Endothelial cell (in vitro differentiated cells): Measurements from ENCODE around the gene POLD2. TPM values are rescaled to one million over a fixed set of nuclear protein-coding genes. Genes with fewer than 3 reads are reported as not detected.

ENCODE experiments used
- DNase-seq: peaks from one replicate; pipeline ENCODE4 v3.0.0; 2021; ENCODE audit warnings: low spot score
- H3K27ac Mint-ChIP-seq: one replicate; pipeline ENCODE4 v1.8.0; 2021; ENCODE audit warnings: mixed read lengths, inconsistent platforms; ENCODE audit not compliant: unreplicated experiment
- H3K27me3 Mint-ChIP-seq: one replicate; pipeline ENCODE4 v1.8.0; 2021; ENCODE audit warnings: mild to moderate bottlenecking, moderate library complexity, mixed read lengths, inconsistent platforms; ENCODE audit not compliant: unreplicated experiment
- H3K36me3 Mint-ChIP-seq: one replicate; pipeline ENCODE4 v1.8.0; 2021; ENCODE audit warnings: mild to moderate bottlenecking, low read depth, mixed read lengths, inconsistent platforms; ENCODE audit not compliant: unreplicated experiment
- H3K4me1 Mint-ChIP-seq: one replicate; pipeline ENCODE4 v1.8.0; 2021; ENCODE audit warnings: mild to moderate bottlenecking, mixed read lengths, inconsistent platforms; ENCODE audit not compliant: unreplicated experiment
- H3K4me3 Mint-ChIP-seq: one replicate; pipeline ENCODE4 v1.8.0; 2021; ENCODE audit warnings: mild to moderate bottlenecking, mixed read lengths, inconsistent platforms; ENCODE audit not compliant: unreplicated experiment
- H3K9me3 Mint-ChIP-seq: one replicate; pipeline ENCODE4 v1.8.0; 2021; ENCODE audit warnings: mixed read lengths, inconsistent platforms; ENCODE audit not compliant: unreplicated experiment
- CTCF ChIP-seq: fragments of 200-600 bp; sonication (generic); IDR thresholded peaks from one replicate; pipeline ENCODE4 v1.5.0; 2021; ENCODE audit warnings: antibody characterized with exemption; ENCODE audit not compliant: unreplicated experiment
- total RNA-seq: library from RNA; stranded (reverse); fragmentation: NEBNext Ultra II Directional; extraction: Animal tissue kit (Norgen Biotek cat#: 25700); gene quantifications from one replicate; pipeline ENCODE4 v1.2.1, GENCODE V29; 2021; ENCODE audit not compliant: unreplicated experiment

POLD2 gene
- total RNA-seq, 1 donor from 2014 or later = 39.9 TPM

- no peak for DNase-seq
- no peak overlapping the region for H3K27ac Mint-ChIP-seq
- no peak overlapping the region for H3K4me3 Mint-ChIP-seq
- no peaks in the 10 kb centered on the region for H3K4me1 Mint-ChIP-seq
- H3K36me3 Mint-ChIP-seq = no peaks in the 10 kb centered on the region
- TF ChIP-seq CTCF = no peak
- no peaks in the 10 kb centered on the region for H3K9me3 Mint-ChIP-seq
- peaks cover 9% of the 10 kb centered on the region for H3K27me3 Mint-ChIP-seq
Observed at GRCh38 chr7:44148961-44149536, 25.7 kb upstream of the POLD2 start.

GRCh38 chr7:44148166-44148565 lies 24.8 kb upstream of the POLD2 start:
- Mint-ChIP-seq H3K36me3 (no peaks in the 10 kb centered on the region), H3K27ac (no peak overlapping the region), H3K4me3 (no peak overlapping the region), H3K27me3 (peaks cover 12% of the 10 kb centered on the region), H3K4me1 (no peaks in the 10 kb centered on the region), H3K9me3 (no peaks in the 10 kb centered on the region)
- TF ChIP-seq CTCF = no peak
- DNase-seq = no peak

GRCh38 chr7:44147026-44147991 lies 24.0 kb upstream of the POLD2 start:
- peaks cover 12% of the 10 kb centered on the region for H3K27me3 Mint-ChIP-seq

GRCh38 chr7:44145969-44146911 lies 22.9 kb upstream of the POLD2 start:
- H3K9me3 Mint-ChIP-seq = no peaks in the 10 kb centered on the region
- no peaks in the 10 kb centered on the region for H3K4me1 Mint-ChIP-seq
- no peak overlapping the region for H3K27ac Mint-ChIP-seq
- H3K4me3 Mint-ChIP-seq = no peak overlapping the region
- TF ChIP-seq CTCF = no peak
- peaks cover 11% of the 10 kb centered on the region for H3K27me3 Mint-ChIP-seq
- H3K36me3 Mint-ChIP-seq = no peaks in the 10 kb centered on the region
- DNase-seq = peak; percentile 59

More at GRCh38 chr7:44147026-44147991, 24.0 kb upstream of the POLD2 start:
- Mint-ChIP-seq H3K4me3 (no peak overlapping the region), H3K27ac (no peak overlapping the region), H3K4me1 (no peaks in the 10 kb centered on the region), H3K36me3 (no peaks in the 10 kb centered on the region), H3K9me3 (no peaks in the 10 kb centered on the region)
- no peak for DNase-seq
- TF ChIP-seq CTCF = no peak
